IMR-90 (cell line): ENCODE results near the gene KCNJ6. TPM values are rescaled to one million over a fixed set of nuclear protein-coding genes. Genes with fewer than 3 reads are reported as not detected.

Experiments
- ATAC-seq: fragments of 200-7000 bp; cut with Tn5 transposase; 2 replicates; pipeline ENCODE4 v1.9.1; 2020; ENCODE audit warnings: low read depth, mild to moderate bottlenecking, moderate library complexity
- BruUV-seq: library from RNA; stranded (reverse); fragments of 400-500 nt; replicated peaks from 2 replicates; lab custom pipeline; 2021; lab: Mats Ljungman, UMichigan
- CTCF ChIA-PET: fragments of 300-600 bp; formaldehyde crosslinking; extraction: SDS; loops from one replicate; lab custom pipeline; 2021; ENCODE audit warnings: antibody characterized with exemption; lab: Yijun Ruan, JAX
- POLR2A ChIA-PET: fragments of 300-600 bp; sonication (Branson Sonifier 250); formaldehyde crosslinking; loops from one replicate; lab custom pipeline; 2022; ENCODE audit warnings: antibody characterized with exemption; ENCODE audit not compliant: unreplicated experiment; lab: Charles Lee
- DNase-seq: peaks from one replicate; pipeline ENCODE4 v3.0.0; 2013
- H2AFZ ChIP-seq: replicated peaks from 2 replicates; pipeline ENCODE3; 2013; ENCODE audit warnings: low read length, mild to moderate bottlenecking; ENCODE audit not compliant: poor library complexity
- H2AK5ac ChIP-seq: 2 replicates; pipeline ENCODE4 v1.6.1; 2013; ENCODE audit warnings: low read depth, low read length, inconsistent platforms
- H2AK9ac ChIP-seq: replicated peaks from 2 replicates; pipeline ENCODE3; 2013; ENCODE audit warnings: mild to moderate bottlenecking, low read depth, low read length, moderate library complexity; ENCODE audit not compliant: poor library complexity
- H2BK120ac ChIP-seq: 2 replicates; pipeline ENCODE4 v1.6.1; 2013; ENCODE audit warnings: low read depth, low read length, inconsistent platforms
- H2BK15ac ChIP-seq: 3 replicates; pipeline ENCODE4 v1.6.1; 2013; ENCODE audit warnings: low read depth, low read length, inconsistent platforms
- H2BK20ac ChIP-seq: 2 replicates; pipeline ENCODE4 v1.6.1; 2013; ENCODE audit warnings: low read depth, mild to moderate bottlenecking, inconsistent platforms, low read length, moderate library complexity
- H2BK5ac ChIP-seq: 2 replicates; pipeline ENCODE4 v1.6.1; 2013; ENCODE audit warnings: mild to moderate bottlenecking, low read depth, low read length, inconsistent platforms; ENCODE audit not compliant: poor library complexity, severe bottlenecking
- H3K14ac ChIP-seq: replicated peaks from 2 replicates; pipeline ENCODE4 v1.6.1; 2013; ENCODE audit warnings: low read depth, low read length, inconsistent platforms
- H3K18ac ChIP-seq: 2 replicates; pipeline ENCODE4 v1.6.1; 2013; ENCODE audit warnings: low read depth, low read length, control low read depth
- H3K23ac ChIP-seq: 2 replicates; pipeline ENCODE4 v1.6.1; 2013; ENCODE audit warnings: low read depth, low read length, inconsistent platforms
- H3K27ac ChIP-seq: 2 replicates; pipeline ENCODE4 v1.5.1; 2013; ENCODE audit warnings: mild to moderate bottlenecking, control low read depth, low read length; ENCODE audit not compliant: insufficient read depth
- H3K27me3 ChIP-seq: 2 replicates; pipeline ENCODE4 v1.6.1; 2013; ENCODE audit warnings: low read length; ENCODE audit not compliant: control insufficient read depth, insufficient read depth
- H3K36me3 ChIP-seq: 2 replicates; pipeline ENCODE4 v1.6.1; 2013; ENCODE audit warnings: low read length, mixed read lengths; ENCODE audit not compliant: control insufficient read depth, insufficient read depth
- H3K4ac ChIP-seq: 2 replicates; pipeline ENCODE4 v1.6.1; 2013; ENCODE audit warnings: low read depth, low read length, inconsistent platforms
- H3K4me1 ChIP-seq: 2 replicates; pipeline ENCODE4 v1.6.1; 2013; ENCODE audit warnings: low read length, mixed read lengths; ENCODE audit not compliant: control insufficient read depth, insufficient read depth
- H3K4me2 ChIP-seq: 2 replicates; pipeline ENCODE4 v1.6.1; 2013; ENCODE audit warnings: low read depth, mild to moderate bottlenecking, control low read depth, low read length, moderate library complexity
- H3K4me3 ChIP-seq: 2 replicates; pipeline ENCODE4 v1.5.1; 2013; ENCODE audit warnings: low read depth, mild to moderate bottlenecking, control low read depth, low read length, moderate library complexity; ENCODE audit not compliant: insufficient read depth
- H3K56ac ChIP-seq: 2 replicates; pipeline ENCODE4 v1.6.1; 2013; ENCODE audit warnings: low read length, inconsistent platforms; ENCODE audit not compliant: insufficient read depth; ENCODE audit errors: extremely low read depth
- H3K79me1 ChIP-seq, 2 experiments: 2 replicates each; pipeline ENCODE4 v1.6.1; 2013; ENCODE audit warnings: low read length in 2 of 2, inconsistent platforms in 1 of 2, low read depth in 1 of 2
- H3K9ac ChIP-seq: 2 replicates; pipeline ENCODE4 v1.6.1; 2013; ENCODE audit warnings: low read depth, low read length, control low read depth
- H3K9me1 ChIP-seq: 2 replicates; pipeline ENCODE4 v1.6.1; 2013; ENCODE audit warnings: low read length, inconsistent platforms; ENCODE audit not compliant: insufficient read depth
- H3K9me3 ChIP-seq: 2 replicates; pipeline ENCODE4 v1.6.1; 2013; ENCODE audit warnings: low read length; ENCODE audit not compliant: control insufficient read depth, insufficient read depth
- H4K20me1 ChIP-seq: 2 replicates; pipeline ENCODE4 v1.6.1; 2013; ENCODE audit warnings: low read length, inconsistent platforms; ENCODE audit not compliant: insufficient read depth
- H4K5ac ChIP-seq: 2 replicates; pipeline ENCODE4 v1.6.1; 2013; ENCODE audit warnings: mild to moderate bottlenecking, low read depth, low read length, control low read depth
- H4K8ac ChIP-seq, 2 experiments: 2 replicates each; pipeline ENCODE4 v1.6.1; 2013; ENCODE audit warnings: low read depth in 2 of 2, low read length in 2 of 2, control low read depth in 1 of 2, inconsistent platforms in 1 of 2
- H4K91ac ChIP-seq: 2 replicates; pipeline ENCODE4 v1.6.1; 2013; ENCODE audit warnings: low read depth, low read length, inconsistent platforms; ENCODE audit not compliant: insufficient read depth
- BHLHE40 ChIP-seq: fragments of 150-350 bp; IDR thresholded peaks from 2 replicates; pipeline ENCODE4 v1.6.1; 2016; ENCODE audit warnings: mild to moderate bottlenecking, low read depth, low read length
- CEBPB ChIP-seq: IDR thresholded peaks from 2 replicates; pipeline ENCODE4 v1.6.1; 2012; ENCODE audit warnings: low read depth, low read length, improper control_type of control experiment
- CHD1 ChIP-seq: IDR thresholded peaks from 2 replicates; pipeline ENCODE4 v1.6.1; 2012; ENCODE audit warnings: low read depth, low read length, improper control_type of control experiment
- FOS ChIP-seq: fragments of 150-350 bp; IDR thresholded peaks from 2 replicates; pipeline ENCODE4 v1.6.1; 2016; ENCODE audit warnings: low read depth, low read length
- MAFK ChIP-seq: IDR thresholded peaks from 2 replicates; pipeline ENCODE4 v1.6.1; 2012; ENCODE audit warnings: low read depth, low read length, improper control_type of control experiment
- MAZ ChIP-seq: IDR thresholded peaks from 2 replicates; pipeline ENCODE4 v1.6.1; 2012; ENCODE audit warnings: low read depth, mild to moderate bottlenecking, low read length, improper control_type of control experiment, moderate library complexity, borderline replicate concordance
- MXI1 ChIP-seq: IDR thresholded peaks from 2 replicates; pipeline ENCODE4 v1.6.1; 2012; ENCODE audit warnings: low read depth, mild to moderate bottlenecking, low read length, moderate library complexity, borderline replicate concordance
- NFE2L2 ChIP-seq: fragments of 150-350 bp; IDR thresholded peaks from 2 replicates; pipeline ENCODE4 v1.6.1; 2016; ENCODE audit warnings: low read depth, mild to moderate bottlenecking, low read length
- POLR2A ChIP-seq: IDR thresholded peaks from 2 replicates; pipeline ENCODE4 v1.6.1; 2012; ENCODE audit warnings: mild to moderate bottlenecking, low read depth, low read length
- RAD21 ChIP-seq: IDR thresholded peaks from 2 replicates; pipeline ENCODE4 v1.6.1; 2012; ENCODE audit warnings: low read length, improper control_type of control experiment
- RCOR1 ChIP-seq: IDR thresholded peaks from 2 replicates; pipeline ENCODE4 v1.6.1; 2012; ENCODE audit warnings: mild to moderate bottlenecking, low read length, improper control_type of control experiment; ENCODE audit not compliant: insufficient replicate concordance
- RFX5 ChIP-seq: IDR thresholded peaks from 2 replicates; pipeline ENCODE4 v1.8.0; 2012; ENCODE audit warnings: low read depth, mild to moderate bottlenecking, low read length, moderate library complexity
- SMC3 ChIP-seq: fragments of 150-350 bp; IDR thresholded peaks from 2 replicates; pipeline ENCODE4 v1.6.1; 2016; ENCODE audit warnings: low read depth, mild to moderate bottlenecking, antibody characterized with exemption, low read length, moderate library complexity
- WGBS, 2 experiments: methylation state at CpG; one replicate each; pipeline versions ENCODE4 v1.1.5 to v1.1.7; 2013; ENCODE audit warnings: missing lambda C conversion rate in 2 of 2; ENCODE audit not compliant: insufficient read length in 1 of 2; ENCODE audit errors: extremely low coverage in 2 of 2; 5-methylcytosine and 5-hydroxymethylcytosine counted together
- dilution Hi-C: fragments of 300-500 bp; cut with HindIII; formaldehyde crosslinking; loops from one replicate; pipeline ENCODE4 v1.14.3; 2018; ENCODE audit warnings: low sequenced_read_pairs; ENCODE audit not compliant: unreplicated experiment
- in situ Hi-C: fragments of 300-500 bp; cut with MboI; formaldehyde crosslinking; loops from 3 replicates; pipeline ENCODE4 v1.14.3; 2019; ENCODE audit warnings: low sequenced_read_pairs, inconsistent platforms, mixed read lengths
- intact Hi-C: fragments of 100-400 bp; cut with micrococcal nuclease; formaldehyde crosslinking; loops from 2 replicates; pipeline ENCODE4 v1.10.0; 2022
- polyA plus RNA-seq, 3 experiments: library from polyadenylated mRNA; depleted of rRNA; stranded (reverse); fragments of >200 nt; gene quantifications; 2 replicates each; pipeline ENCODE4 v1.2.3, GENCODE V29; 2012; ENCODE audit warnings: low replicate concordance in 1 of 3
- total RNA-seq: library from RNA; depleted of rRNA; stranded (reverse); fragments of >200 nt; gene quantifications from 2 replicates; pipeline ENCODE4 v1.2.3, GENCODE V29; 2012
- TF ChIP-seq, protein P1 (sequence below): fragments of 150-350 bp; IDR thresholded peaks from 2 replicates; pipeline ENCODE4 v1.6.1; 2017; ENCODE audit warnings: mild to moderate bottlenecking, antibody characterized with exemption, low read length, low read depth
- TF ChIP-seq, protein P2 (sequence below): fragments of 150-350 bp; IDR thresholded peaks from 2 replicates; pipeline ENCODE4 v1.6.1; 2016; ENCODE audit warnings: low read depth, mild to moderate bottlenecking, low read length, moderate library complexity, borderline replicate concordance
- TF ChIP-seq, protein P3 (sequence below): conservative IDR thresholded peaks from 2 replicates; pipeline ENCODE4 v1.5.1; 2012; ENCODE audit warnings: mild to moderate bottlenecking, low read depth, low read length, improper control_type of control experiment

Gene KCNJ6
- total and polyA plus RNA-seq, 2 of the 4 experiments (the other 2 are of a cell fraction), result under 0.01 to 0.02 TPM

DNA sequence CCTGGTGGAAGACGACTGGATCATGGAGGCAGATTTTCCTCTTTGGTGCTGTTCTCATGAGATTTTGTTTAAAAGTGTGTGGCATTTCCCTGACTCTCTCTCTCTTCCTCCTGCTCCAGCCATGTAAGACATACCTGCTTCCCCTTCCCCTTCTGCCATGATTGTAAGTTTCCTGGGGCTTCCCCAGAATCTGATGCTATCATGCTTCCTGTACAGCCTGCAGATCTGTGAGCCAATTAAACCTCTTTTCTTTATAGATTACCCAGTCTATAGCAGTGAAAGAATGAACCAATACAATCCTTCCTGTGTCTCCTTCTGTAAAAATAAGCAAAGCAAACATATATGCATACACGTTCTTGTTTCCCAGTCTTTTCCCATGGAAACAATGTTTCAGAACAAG, 276.5 kb downstream of the KCNJ6 start:
- no peaks in the 10 kb centered on the region for H4K20me1 ChIP-seq
- H2AFZ ChIP-seq, result no peak overlapping the region
- H3K4me1 ChIP-seq, result peaks cover 5% of the 10 kb centered on the region; the same call in 1 of the 2 replicates
- DNase-seq (no peak), ATAC-seq (no peak)
- no peak overlapping the region for H3K14ac ChIP-seq
- no peak overlapping the region for H2BK120ac ChIP-seq
- no peak overlapping the region for H3K4me3 ChIP-seq
- H3K4ac ChIP-seq, result no peak overlapping the region
- H4K91ac ChIP-seq, result no peak overlapping the region
- dilution Hi-C loops (no loop called here), in situ Hi-C loops (no loop called here), intact Hi-C loops (no loop called here)
- WGBS, 2 experiments, result no CpG with 5 or more reads among the region's 2 CpGs
- H2AK5ac ChIP-seq, result no peak overlapping the region
- H3K23ac ChIP-seq, result no peak overlapping the region
- CTCF ChIA-PET, result no interaction called here
- no peak overlapping the region for H3K9ac ChIP-seq
- no peaks in the 10 kb centered on the region for H3K36me3 ChIP-seq
- POLR2A ChIA-PET, result no interaction called here
- no peak overlapping the region for H3K56ac ChIP-seq
- no peak overlapping the region for H3K4me2 ChIP-seq
- TF ChIP-seq FOS, result no peak
- TF ChIP-seq POLR2A, result no peak
- TF ChIP-seq MAZ, result no peak
- no peak for TF ChIP-seq SMC3
- no peak for TF ChIP-seq MAFK
- TF ChIP-seq CHD1, result no peak
- TF ChIP-seq, protein P1, sequence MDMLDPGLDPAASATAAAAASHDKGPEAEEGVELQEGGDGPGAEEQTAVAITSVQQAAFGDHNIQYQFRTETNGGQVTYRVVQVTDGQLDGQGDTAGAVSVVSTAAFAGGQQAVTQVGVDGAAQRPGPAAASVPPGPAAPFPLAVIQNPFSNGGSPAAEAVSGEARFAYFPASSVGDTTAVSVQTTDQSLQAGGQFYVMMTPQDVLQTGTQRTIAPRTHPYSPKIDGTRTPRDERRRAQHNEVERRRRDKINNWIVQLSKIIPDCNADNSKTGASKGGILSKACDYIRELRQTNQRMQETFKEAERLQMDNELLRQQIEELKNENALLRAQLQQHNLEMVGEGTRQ, result no peak
- no peak for TF ChIP-seq BHLHE40
- TF ChIP-seq, protein P2, sequence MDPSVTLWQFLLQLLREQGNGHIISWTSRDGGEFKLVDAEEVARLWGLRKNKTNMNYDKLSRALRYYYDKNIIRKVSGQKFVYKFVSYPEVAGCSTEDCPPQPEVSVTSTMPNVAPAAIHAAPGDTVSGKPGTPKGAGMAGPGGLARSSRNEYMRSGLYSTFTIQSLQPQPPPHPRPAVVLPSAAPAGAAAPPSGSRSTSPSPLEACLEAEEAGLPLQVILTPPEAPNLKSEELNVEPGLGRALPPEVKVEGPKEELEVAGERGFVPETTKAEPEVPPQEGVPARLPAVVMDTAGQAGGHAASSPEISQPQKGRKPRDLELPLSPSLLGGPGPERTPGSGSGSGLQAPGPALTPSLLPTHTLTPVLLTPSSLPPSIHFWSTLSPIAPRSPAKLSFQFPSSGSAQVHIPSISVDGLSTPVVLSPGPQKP, result no peak
- no peak for TF ChIP-seq NFE2L2
- TF ChIP-seq, protein P3, sequence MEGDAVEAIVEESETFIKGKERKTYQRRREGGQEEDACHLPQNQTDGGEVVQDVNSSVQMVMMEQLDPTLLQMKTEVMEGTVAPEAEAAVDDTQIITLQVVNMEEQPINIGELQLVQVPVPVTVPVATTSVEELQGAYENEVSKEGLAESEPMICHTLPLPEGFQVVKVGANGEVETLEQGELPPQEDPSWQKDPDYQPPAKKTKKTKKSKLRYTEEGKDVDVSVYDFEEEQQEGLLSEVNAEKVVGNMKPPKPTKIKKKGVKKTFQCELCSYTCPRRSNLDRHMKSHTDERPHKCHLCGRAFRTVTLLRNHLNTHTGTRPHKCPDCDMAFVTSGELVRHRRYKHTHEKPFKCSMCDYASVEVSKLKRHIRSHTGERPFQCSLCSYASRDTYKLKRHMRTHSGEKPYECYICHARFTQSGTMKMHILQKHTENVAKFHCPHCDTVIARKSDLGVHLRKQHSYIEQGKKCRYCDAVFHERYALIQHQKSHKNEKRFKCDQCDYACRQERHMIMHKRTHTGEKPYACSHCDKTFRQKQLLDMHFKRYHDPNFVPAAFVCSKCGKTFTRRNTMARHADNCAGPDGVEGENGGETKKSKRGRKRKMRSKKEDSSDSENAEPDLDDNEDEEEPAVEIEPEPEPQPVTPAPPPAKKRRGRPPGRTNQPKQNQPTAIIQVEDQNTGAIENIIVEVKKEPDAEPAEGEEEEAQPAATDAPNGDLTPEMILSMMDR, result no peak
- no peak for TF ChIP-seq RFX5
- no peak for TF ChIP-seq RCOR1
- no peak for TF ChIP-seq RAD21
- TF ChIP-seq CEBPB, result no peak
- TF ChIP-seq MXI1, result no peak
- no peaks in the 10 kb centered on the region for H3K79me1 ChIP-seq
- H3K9me3 ChIP-seq, result no peaks in the 10 kb centered on the region
- no peak overlapping the region for H2BK5ac ChIP-seq
- H4K5ac ChIP-seq, result no peak overlapping the region
- no peak overlapping the region for H3K18ac ChIP-seq
- H3K9me1 ChIP-seq, result peaks cover 7% of the 10 kb centered on the region; the same call in 1 of the 2 replicates
- no peak overlapping the region for H2BK15ac ChIP-seq
- BruUV-seq, result no TSS peak
- no peak overlapping the region for H4K8ac ChIP-seq
- H3K27ac ChIP-seq, result no peak overlapping the region
- H2BK20ac ChIP-seq, result no peak overlapping the region
- H3K27me3 ChIP-seq, result peaks cover 8% of the 10 kb centered on the region
- no peak overlapping the region for H2AK9ac ChIP-seq
